ENCODE measurements around the gene RNF222.
A peak's percentile ranks its signal among the peaks of the same experiment; 100 is the strongest.

Gene RNF222

DNA sequence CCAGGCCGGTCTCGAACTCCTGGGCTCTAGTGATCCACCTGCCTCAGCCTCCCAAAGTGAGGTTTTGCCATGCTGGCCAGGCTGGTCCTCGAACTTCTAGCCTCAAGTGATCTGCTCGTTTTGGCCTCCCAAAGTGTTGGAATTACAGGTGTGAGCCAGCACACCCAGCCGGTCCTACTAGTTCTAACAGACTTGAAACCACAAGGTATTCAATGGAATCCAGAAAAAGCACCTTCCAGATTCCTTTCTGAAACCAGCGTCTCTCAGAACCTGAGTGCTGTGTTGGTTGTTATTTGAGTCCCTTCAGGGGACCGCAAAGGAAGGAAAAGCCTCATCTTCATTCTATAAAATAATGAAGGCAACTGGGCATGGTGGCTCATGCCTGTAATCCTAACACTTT is 25.2 kb downstream of the RNF222 start:
- H3K4me3 ChIP-seq (ENCODE audit: low read length) = no peak overlapping the region
- TF ChIP-seq, protein P1, sequence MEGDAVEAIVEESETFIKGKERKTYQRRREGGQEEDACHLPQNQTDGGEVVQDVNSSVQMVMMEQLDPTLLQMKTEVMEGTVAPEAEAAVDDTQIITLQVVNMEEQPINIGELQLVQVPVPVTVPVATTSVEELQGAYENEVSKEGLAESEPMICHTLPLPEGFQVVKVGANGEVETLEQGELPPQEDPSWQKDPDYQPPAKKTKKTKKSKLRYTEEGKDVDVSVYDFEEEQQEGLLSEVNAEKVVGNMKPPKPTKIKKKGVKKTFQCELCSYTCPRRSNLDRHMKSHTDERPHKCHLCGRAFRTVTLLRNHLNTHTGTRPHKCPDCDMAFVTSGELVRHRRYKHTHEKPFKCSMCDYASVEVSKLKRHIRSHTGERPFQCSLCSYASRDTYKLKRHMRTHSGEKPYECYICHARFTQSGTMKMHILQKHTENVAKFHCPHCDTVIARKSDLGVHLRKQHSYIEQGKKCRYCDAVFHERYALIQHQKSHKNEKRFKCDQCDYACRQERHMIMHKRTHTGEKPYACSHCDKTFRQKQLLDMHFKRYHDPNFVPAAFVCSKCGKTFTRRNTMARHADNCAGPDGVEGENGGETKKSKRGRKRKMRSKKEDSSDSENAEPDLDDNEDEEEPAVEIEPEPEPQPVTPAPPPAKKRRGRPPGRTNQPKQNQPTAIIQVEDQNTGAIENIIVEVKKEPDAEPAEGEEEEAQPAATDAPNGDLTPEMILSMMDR (conservative IDR thresholded peaks at IDR 0.05; ENCODE audit: low read depth, low read length) = no peak
- no peak for DNase-seq (ENCODE audit: low read depth)

- DNase-seq (ENCODE audit: low read depth) = no peak
- TF ChIP-seq, protein P1 (conservative IDR thresholded peaks at IDR 0.05; ENCODE audit: low read depth, low read length) = no peak
- H3K4me3 ChIP-seq (ENCODE audit: low read length) = no peak overlapping the region
Measured at GRCh38 chr17:8371786-8372185, 25.8 kb downstream of the RNF222 start.

DNA sequence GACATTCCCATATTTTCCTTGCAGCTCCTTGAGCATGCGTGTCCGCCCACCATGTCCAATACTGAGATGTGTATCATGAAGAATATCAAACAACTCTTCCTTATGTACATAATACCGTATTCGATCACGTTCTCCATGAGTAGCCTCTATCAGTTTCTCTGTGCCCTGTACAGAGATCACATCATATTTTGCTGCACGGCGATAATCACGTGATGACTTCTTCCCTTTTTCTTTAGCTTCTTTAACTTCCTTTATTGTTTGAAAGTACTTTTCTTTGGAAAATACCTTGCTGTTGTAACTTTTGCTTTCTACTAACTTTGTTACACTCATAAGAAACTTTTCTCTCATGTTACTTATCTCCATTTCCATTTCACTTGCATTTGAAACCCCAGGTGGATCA is 27.7 kb downstream of the RNF222 start:
- TF ChIP-seq, protein P1 (conservative IDR thresholded peaks at IDR 0.05; ENCODE audit: low read depth, low read length) = no peak
- H3K4me3 ChIP-seq (ENCODE audit: low read length) = no peak overlapping the region
- DNase-seq (ENCODE audit: low read depth) = no peak

GRCh38 chr17:8368193-8368592 is 29.4 kb downstream of the RNF222 start:
- no peak overlapping the region for H3K4me3 ChIP-seq (ENCODE audit: low read length)
- DNase-seq (ENCODE audit: low read depth) = no peak
- TF ChIP-seq, protein P1 (conservative IDR thresholded peaks at IDR 0.05; ENCODE audit: low read depth, low read length) = no peak

- TF ChIP-seq, protein P1 (conservative IDR thresholded peaks at IDR 0.05; ENCODE audit: low read depth, low read length) = no peak
- H3K4me3 ChIP-seq (ENCODE audit: low read length) = no peak overlapping the region
- DNase-seq (ENCODE audit: low read depth) = peak; percentile 39
Measured at GRCh38 chr17:8366231-8366630, 31.4 kb downstream of the RNF222 start.

DNA sequence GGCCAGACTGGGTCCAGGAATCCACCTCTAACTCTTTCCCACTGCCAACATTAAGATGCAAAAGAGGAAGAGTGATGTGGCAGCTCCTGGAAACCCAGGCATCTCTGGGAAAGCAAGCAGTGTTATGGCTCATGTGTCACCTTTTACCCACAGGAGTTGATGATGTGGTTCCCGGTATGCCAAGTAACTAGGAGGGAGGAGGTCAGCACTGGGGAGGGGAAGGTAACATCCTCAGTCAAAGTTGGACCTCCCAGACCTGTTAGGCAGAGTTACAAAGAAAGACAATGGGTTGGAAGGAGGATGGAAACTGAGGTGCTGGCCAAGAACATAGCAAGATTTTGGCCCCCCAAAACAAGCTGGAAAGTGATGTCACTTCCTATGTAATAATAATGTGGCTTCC is 32.5 kb downstream of the RNF222 start:
- no peak for DNase-seq (ENCODE audit: low read depth)
- TF ChIP-seq, protein P1 (conservative IDR thresholded peaks at IDR 0.05; ENCODE audit: low read depth, low read length) = no peak
- H3K4me3 ChIP-seq (ENCODE audit: low read length) = no peak overlapping the region

DNA sequence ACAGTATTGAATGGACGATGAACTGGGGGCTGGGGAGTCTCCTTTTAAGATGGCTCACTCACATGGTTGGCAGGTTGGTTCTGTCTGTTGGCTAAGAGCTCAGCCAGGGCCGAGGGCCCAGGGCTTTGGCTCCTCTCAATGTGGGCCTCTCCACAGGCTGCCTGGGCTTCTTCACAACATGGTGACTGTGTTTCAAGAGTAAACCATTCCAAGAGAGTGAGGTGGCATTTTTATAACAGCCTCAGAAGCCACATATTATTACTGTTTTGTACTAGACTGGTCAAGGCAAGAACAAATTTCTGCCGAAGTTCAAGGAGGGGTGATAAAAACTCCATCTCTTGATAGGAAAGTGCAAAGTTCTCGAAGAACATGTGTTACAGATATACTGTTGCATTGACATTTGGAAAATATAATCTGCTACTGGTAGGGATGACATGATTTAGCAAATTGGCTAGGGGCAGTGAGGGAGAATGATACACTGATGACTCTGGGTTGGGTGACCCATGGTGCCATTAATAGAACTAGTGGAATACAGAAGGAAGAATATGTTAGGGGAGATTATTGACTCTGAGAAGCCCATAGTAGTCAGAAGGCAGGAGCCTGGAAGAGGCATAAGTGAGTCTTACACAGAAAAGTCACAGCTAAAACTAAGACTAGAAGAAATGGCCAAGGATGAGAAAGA is 34.8 kb downstream of the RNF222 start:
- TF ChIP-seq, protein P1 (conservative IDR thresholded peaks at IDR 0.05; ENCODE audit: low read depth, low read length) = no peak
- no peak for DNase-seq (ENCODE audit: low read depth)

More for the DNA sequence above, 34.8 kb downstream of the RNF222 start:
- no peak overlapping the region for H3K4me3 ChIP-seq (ENCODE audit: low read length)
